Measurements from ENCODE around the gene MUS81. TPM values are rescaled to one million over a fixed set of nuclear protein-coding genes. Genes with fewer than 3 reads are reported as not detected.
A peak's percentile ranks its signal among the peaks of the same experiment; 100 is the strongest.

Gene MUS81
- total and polyA plus RNA-seq, 9 of the 15 experiments (the other 6 are each of a cell fraction or from before 2014, with no cell fraction given), result 13.4 to 118 (median 53.7) TPM

DNA sequence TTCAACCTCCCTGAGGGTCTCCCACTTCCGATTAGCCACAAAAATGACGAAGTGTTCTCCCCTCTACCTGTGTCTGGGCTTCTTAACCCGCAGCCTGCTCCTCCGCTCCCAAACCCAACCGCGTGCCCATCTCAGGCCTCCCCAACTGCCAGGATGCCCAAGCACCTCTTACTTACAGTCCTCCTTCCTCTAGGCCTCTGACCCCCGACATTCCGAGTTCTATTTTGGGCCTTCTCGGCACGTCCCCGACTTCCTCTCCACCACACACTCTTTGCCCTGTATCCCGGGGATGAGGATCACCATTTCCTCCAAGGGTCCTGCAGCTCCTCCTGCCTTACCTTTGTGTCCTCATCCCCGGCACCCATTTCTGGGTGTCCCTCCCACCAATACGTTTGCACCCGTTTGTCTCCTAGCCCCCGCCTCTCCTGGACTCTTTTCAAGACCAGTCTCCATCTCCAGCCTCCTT lies 388 bp upstream of the MUS81 start (continued):
- TF ChIP-seq, protein P1, sequence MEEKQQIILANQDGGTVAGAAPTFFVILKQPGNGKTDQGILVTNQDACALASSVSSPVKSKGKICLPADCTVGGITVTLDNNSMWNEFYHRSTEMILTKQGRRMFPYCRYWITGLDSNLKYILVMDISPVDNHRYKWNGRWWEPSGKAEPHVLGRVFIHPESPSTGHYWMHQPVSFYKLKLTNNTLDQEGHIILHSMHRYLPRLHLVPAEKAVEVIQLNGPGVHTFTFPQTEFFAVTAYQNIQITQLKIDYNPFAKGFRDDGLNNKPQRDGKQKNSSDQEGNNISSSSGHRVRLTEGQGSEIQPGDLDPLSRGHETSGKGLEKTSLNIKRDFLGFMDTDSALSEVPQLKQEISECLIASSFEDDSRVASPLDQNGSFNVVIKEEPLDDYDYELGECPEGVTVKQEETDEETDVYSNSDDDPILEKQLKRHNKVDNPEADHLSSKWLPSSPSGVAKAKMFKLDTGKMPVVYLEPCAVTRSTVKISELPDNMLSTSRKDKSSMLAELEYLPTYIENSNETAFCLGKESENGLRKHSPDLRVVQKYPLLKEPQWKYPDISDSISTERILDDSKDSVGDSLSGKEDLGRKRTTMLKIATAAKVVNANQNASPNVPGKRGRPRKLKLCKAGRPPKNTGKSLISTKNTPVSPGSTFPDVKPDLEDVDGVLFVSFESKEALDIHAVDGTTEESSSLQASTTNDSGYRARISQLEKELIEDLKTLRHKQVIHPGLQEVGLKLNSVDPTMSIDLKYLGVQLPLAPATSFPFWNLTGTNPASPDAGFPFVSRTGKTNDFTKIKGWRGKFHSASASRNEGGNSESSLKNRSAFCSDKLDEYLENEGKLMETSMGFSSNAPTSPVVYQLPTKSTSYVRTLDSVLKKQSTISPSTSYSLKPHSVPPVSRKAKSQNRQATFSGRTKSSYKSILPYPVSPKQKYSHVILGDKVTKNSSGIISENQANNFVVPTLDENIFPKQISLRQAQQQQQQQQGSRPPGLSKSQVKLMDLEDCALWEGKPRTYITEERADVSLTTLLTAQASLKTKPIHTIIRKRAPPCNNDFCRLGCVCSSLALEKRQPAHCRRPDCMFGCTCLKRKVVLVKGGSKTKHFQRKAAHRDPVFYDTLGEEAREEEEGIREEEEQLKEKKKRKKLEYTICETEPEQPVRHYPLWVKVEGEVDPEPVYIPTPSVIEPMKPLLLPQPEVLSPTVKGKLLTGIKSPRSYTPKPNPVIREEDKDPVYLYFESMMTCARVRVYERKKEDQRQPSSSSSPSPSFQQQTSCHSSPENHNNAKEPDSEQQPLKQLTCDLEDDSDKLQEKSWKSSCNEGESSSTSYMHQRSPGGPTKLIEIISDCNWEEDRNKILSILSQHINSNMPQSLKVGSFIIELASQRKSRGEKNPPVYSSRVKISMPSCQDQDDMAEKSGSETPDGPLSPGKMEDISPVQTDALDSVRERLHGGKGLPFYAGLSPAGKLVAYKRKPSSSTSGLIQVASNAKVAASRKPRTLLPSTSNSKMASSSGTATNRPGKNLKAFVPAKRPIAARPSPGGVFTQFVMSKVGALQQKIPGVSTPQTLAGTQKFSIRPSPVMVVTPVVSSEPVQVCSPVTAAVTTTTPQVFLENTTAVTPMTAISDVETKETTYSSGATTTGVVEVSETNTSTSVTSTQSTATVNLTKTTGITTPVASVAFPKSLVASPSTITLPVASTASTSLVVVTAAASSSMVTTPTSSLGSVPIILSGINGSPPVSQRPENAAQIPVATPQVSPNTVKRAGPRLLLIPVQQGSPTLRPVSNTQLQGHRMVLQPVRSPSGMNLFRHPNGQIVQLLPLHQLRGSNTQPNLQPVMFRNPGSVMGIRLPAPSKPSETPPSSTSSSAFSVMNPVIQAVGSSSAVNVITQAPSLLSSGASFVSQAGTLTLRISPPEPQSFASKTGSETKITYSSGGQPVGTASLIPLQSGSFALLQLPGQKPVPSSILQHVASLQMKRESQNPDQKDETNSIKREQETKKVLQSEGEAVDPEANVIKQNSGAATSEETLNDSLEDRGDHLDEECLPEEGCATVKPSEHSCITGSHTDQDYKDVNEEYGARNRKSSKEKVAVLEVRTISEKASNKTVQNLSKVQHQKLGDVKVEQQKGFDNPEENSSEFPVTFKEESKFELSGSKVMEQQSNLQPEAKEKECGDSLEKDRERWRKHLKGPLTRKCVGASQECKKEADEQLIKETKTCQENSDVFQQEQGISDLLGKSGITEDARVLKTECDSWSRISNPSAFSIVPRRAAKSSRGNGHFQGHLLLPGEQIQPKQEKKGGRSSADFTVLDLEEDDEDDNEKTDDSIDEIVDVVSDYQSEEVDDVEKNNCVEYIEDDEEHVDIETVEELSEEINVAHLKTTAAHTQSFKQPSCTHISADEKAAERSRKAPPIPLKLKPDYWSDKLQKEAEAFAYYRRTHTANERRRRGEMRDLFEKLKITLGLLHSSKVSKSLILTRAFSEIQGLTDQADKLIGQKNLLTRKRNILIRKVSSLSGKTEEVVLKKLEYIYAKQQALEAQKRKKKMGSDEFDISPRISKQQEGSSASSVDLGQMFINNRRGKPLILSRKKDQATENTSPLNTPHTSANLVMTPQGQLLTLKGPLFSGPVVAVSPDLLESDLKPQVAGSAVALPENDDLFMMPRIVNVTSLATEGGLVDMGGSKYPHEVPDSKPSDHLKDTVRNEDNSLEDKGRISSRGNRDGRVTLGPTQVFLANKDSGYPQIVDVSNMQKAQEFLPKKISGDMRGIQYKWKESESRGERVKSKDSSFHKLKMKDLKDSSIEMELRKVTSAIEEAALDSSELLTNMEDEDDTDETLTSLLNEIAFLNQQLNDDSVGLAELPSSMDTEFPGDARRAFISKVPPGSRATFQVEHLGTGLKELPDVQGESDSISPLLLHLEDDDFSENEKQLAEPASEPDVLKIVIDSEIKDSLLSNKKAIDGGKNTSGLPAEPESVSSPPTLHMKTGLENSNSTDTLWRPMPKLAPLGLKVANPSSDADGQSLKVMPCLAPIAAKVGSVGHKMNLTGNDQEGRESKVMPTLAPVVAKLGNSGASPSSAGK (IDR thresholded peaks at IDR 0.05), result peak; percentile 56; the same call in 1 of the 2 replicates
- TF ChIP-seq POLR2A (conservative IDR thresholded peaks at IDR 0.05), result peak; percentile 89
- peak; percentile 57 for TF ChIP-seq MIER1 (IDR thresholded peaks at IDR 0.05; ENCODE audit: low read depth)
- peak; percentile 91 for TF ChIP-seq BRD4 (IDR thresholded peaks at IDR 0.05)
- 0 out of 2 replicates have a peak, but pooled peaks have one; percentile 20 for TF ChIP-seq NFXL1 (CRISPR knock-in tag; IDR thresholded peaks at IDR 0.05)
- TF ChIP-seq MCM2 (IDR thresholded peaks at IDR 0.05; ENCODE audit: low read depth), result no peak
- no peak for TF ChIP-seq TEAD4 (IDR thresholded peaks at IDR 0.05; ENCODE audit: low read length)
- no peak for TF ChIP-seq TEAD4 (CRISPR knock-in tag; IDR thresholded peaks at IDR 0.05; ENCODE audit: borderline replicate concordance)
- TF ChIP-seq, protein P2, sequence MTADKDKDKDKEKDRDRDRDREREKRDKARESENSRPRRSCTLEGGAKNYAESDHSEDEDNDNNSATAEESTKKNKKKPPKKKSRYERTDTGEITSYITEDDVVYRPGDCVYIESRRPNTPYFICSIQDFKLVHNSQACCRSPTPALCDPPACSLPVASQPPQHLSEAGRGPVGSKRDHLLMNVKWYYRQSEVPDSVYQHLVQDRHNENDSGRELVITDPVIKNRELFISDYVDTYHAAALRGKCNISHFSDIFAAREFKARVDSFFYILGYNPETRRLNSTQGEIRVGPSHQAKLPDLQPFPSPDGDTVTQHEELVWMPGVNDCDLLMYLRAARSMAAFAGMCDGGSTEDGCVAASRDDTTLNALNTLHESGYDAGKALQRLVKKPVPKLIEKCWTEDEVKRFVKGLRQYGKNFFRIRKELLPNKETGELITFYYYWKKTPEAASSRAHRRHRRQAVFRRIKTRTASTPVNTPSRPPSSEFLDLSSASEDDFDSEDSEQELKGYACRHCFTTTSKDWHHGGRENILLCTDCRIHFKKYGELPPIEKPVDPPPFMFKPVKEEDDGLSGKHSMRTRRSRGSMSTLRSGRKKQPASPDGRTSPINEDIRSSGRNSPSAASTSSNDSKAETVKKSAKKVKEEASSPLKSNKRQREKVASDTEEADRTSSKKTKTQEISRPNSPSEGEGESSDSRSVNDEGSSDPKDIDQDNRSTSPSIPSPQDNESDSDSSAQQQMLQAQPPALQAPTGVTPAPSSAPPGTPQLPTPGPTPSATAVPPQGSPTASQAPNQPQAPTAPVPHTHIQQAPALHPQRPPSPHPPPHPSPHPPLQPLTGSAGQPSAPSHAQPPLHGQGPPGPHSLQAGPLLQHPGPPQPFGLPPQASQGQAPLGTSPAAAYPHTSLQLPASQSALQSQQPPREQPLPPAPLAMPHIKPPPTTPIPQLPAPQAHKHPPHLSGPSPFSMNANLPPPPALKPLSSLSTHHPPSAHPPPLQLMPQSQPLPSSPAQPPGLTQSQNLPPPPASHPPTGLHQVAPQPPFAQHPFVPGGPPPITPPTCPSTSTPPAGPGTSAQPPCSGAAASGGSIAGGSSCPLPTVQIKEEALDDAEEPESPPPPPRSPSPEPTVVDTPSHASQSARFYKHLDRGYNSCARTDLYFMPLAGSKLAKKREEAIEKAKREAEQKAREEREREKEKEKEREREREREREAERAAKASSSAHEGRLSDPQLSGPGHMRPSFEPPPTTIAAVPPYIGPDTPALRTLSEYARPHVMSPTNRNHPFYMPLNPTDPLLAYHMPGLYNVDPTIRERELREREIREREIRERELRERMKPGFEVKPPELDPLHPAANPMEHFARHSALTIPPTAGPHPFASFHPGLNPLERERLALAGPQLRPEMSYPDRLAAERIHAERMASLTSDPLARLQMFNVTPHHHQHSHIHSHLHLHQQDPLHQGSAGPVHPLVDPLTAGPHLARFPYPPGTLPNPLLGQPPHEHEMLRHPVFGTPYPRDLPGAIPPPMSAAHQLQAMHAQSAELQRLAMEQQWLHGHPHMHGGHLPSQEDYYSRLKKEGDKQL (CRISPR knock-in tag; IDR thresholded peaks at IDR 0.05; ENCODE audit: borderline replicate concordance), result no peak
- 0 out of 4 replicates have a peak, but pooled peaks of 1 of the 2 experiments have one; percentile 26 for TF ChIP-seq ETV6 (IDR thresholded peaks at IDR 0.05; ENCODE audit: borderline replicate concordance in 1 of 2, low read depth in 2 of 2, low read length in 1 of 2)
- TF ChIP-seq ETV6 (CRISPR knock-in tag; IDR thresholded peaks at IDR 0.05; ENCODE audit: borderline replicate concordance), result no peak
- TF ChIP-seq PHF8 (IDR thresholded peaks at IDR 0.05; ENCODE audit: borderline replicate concordance, low read length), result no peak
